Panc1 (cell line): ENCODE results near the gene ENO4. TPM values are rescaled to one million over a fixed set of nuclear protein-coding genes. Genes with fewer than 3 reads are reported as not detected.

Experiments
- ATAC-seq: fragments of 200-7000 bp; cut with Tn5 transposase; 2 replicates; pipeline ENCODE4 v1.9.1; 2020; ENCODE audit warnings: mild to moderate bottlenecking, moderate library complexity
- BruUV-seq: library from RNA; stranded (reverse); fragments of 400-500 nt; replicated peaks from 2 replicates; lab custom pipeline; 2021; lab: Mats Ljungman, UMichigan
- CTCF ChIA-PET: fragments of 300-600 bp; sonication (Branson Sonifier 250); formaldehyde crosslinking; loops from one replicate; lab custom pipeline; 2022; ENCODE audit warnings: antibody characterized with exemption; lab: Charles Lee
- POLR2A ChIA-PET: fragments of 300-600 bp; sonication (Branson Sonifier 250); formaldehyde crosslinking; loops from one replicate; lab custom pipeline; 2022; ENCODE audit warnings: antibody characterized with exemption; lab: Charles Lee
- DNase-seq: peaks from one replicate; pipeline ENCODE4 v3.0.0-alpha.2; 2010; ENCODE audit warnings: low read depth, low spot score
- H3K27ac ChIP-seq: 2 replicates; pipeline ENCODE4 v1.5.1; 2011; ENCODE audit warnings: mild to moderate bottlenecking, low read length, inconsistent platforms
- H3K27me3 ChIP-seq: fragments of 200-500 bp; sonication (Bioruptor generic); 2 replicates; pipeline ENCODE4 v1.6.0; 2014; ENCODE audit warnings: low read length, inconsistent platforms; ENCODE audit not compliant: control insufficient read depth, insufficient read depth
- H3K36me3 ChIP-seq: fragments of 200-500 bp; sonication (Bioruptor generic); 2 replicates; pipeline ENCODE4 v1.5.1; 2014; ENCODE audit warnings: inconsistent platforms, mild to moderate bottlenecking, low read length, moderate library complexity; ENCODE audit not compliant: control insufficient read depth, insufficient read depth
- H3K4me1 ChIP-seq: 2 replicates; pipeline ENCODE4 v1.5.1; 2011; ENCODE audit warnings: inconsistent platforms, mild to moderate bottlenecking, low read length, moderate library complexity; ENCODE audit not compliant: control insufficient read depth, insufficient read depth
- H3K4me3 ChIP-seq, 2 experiments: 2 replicates each; pipeline ENCODE4 v1.5.1; 2011 to 2012; ENCODE audit warnings: low read depth in 2 of 2, low read length in 2 of 2, mild to moderate bottlenecking in 2 of 2, inconsistent platforms in 1 of 2, moderate library complexity in 1 of 2
- H3K9me3 ChIP-seq: fragments of 200-500 bp; sonication (Bioruptor generic); 2 replicates; pipeline ENCODE4 v1.5.1; 2014; ENCODE audit warnings: low read depth, mild to moderate bottlenecking, inconsistent platforms, low read length, moderate library complexity; ENCODE audit not compliant: control insufficient read depth, insufficient read depth
- CTCF ChIP-seq: fragments of 450-650 bp; IDR thresholded peaks from 2 replicates; pipeline ENCODE4 v1.5.1; 2017; ENCODE audit warnings: mild to moderate bottlenecking
- POLR2AphosphoS5 ChIP-seq: IDR thresholded peaks from 2 replicates; pipeline ENCODE4 v1.6.1; 2012; ENCODE audit warnings: mild to moderate bottlenecking, low read depth, low read length, moderate library complexity
- REST ChIP-seq, 2 experiments: IDR thresholded peaks; 2 replicates each; pipeline ENCODE4 v1.6.1; 2011 to 2012; ENCODE audit warnings: low read depth in 2 of 2, control low read depth in 1 of 2, low read length in 1 of 2, mild to moderate bottlenecking in 1 of 2, moderate library complexity in 1 of 2; ENCODE audit not compliant: insufficient read depth in 1 of 2
- SIN3A ChIP-seq: IDR thresholded peaks from 2 replicates; pipeline ENCODE4 v1.6.1; 2012; ENCODE audit warnings: low read depth, mild to moderate bottlenecking, low read length, moderate library complexity, borderline replicate concordance; ENCODE audit not compliant: insufficient read depth
- TCF7L2 ChIP-seq: IDR thresholded peaks from 2 replicates; pipeline ENCODE4 v1.6.1; 2011; ENCODE audit warnings: mild to moderate bottlenecking, low read depth, low read length, inconsistent platforms
- in situ Hi-C: cut with HindIII; loops from 2 replicates; pipeline ENCODE4 v1.10.0; 2016; ENCODE audit warnings: low sequenced_read_pairs, low pct_unique_long_range_greater_than_20kb
- intact Hi-C: fragments of 100-400 bp; cut with micrococcal nuclease; formaldehyde crosslinking; loops from one replicate; pipeline ENCODE4 v1.10.0; 2022; ENCODE audit not compliant: unreplicated experiment
- total RNA-seq: library from RNA; stranded (reverse); gene quantifications from one replicate; pipeline ENCODE4 v1.2.1, GENCODE V29; 2021; ENCODE audit not compliant: unreplicated experiment

Gene ENO4
- total RNA-seq, 1 experiment from 2014 or later = 0.15 TPM

DNA sequence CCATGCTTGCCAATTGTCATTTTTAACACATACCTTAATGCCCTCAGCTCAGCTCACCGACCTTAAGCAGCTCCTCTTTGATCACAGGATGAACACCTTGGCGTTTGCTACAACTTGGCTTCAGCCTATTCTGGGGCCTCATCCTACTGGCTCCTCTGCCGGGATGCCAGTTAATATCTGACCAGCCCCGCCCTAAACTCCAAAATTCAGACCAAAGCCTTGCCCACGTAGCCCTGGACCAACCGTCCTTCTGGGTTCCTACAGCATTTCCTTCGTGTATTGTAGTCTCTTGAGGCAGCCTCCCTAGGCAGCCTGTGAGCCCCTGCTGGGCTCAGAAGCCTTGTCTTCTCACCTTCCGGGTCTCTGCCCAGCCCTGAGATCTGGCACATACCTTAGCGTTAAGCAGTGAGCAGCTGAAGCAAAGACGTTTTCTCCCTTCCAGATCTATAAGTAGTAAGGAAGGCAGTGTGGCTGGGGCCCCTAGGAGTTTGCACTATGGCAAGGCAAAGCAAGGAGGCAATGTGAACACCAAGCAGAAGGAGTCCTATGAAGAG, 836 bp downstream of the ENO4 start:
- Histone ChIP-seq H3K27me3 (no peaks in the 10 kb centered on the region), H3K4me1 (peaks cover 9% of the 10 kb centered on the region), H3K9me3 (no peaks in the 10 kb centered on the region), H3K36me3 (peaks cover 5% of the 10 kb centered on the region; the same call in 1 of the 2 replicates), H3K27ac (peak overlapping the region; percentile 93), H3K4me3 (peak overlapping the region; percentile 79 to 84)
- CTCF ChIA-PET = no interaction called here
- ATAC-seq (no peak; the same call in 1 of the 2 replicates), DNase-seq (no peak)
- POLR2A ChIA-PET = interaction anchor here (0.6 to 1.4 kb wide), 3 partner anchors 10 to 44 kb away, joined by 3 to 7 read pairs (median 6); no protein-coding TSS in a partner anchor
- in situ Hi-C loops (no loop called here), intact Hi-C loops (no loop called here)
- BruUV-seq = no TSS peak
- no peak for TF ChIP-seq POLR2AphosphoS5
- no peak for TF ChIP-seq TCF7L2
- no peak for TF ChIP-seq REST (IDR thresholded peaks at IDR 0.05; ENCODE audit: insufficient read depth in 1 of 2, low read depth in 2 of 2, low read length in 1 of 2)
- TF ChIP-seq SIN3A = no peak
- no peak for TF ChIP-seq CTCF

DNA sequence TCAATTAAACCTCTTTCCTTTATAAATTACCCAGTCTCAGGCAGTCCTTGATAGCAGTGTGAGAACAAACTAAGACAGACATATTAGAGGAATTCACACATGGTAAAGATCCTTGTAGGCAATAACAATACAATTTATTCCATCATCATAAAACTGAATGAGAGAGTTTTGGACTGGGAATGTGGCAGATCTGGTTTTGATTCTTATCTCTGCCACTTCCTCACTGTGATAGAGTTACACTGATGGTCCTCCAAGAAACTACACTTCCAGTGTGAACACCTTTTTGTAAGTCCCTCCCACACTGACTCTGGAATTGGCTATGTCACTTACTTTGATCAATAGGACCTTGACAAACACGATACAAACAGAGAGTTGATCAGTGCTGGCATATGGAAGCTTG, 2.9 kb downstream of the ENO4 start:
- ATAC-seq = no peak
- no TSS peak for BruUV-seq
- intact Hi-C loops = no loop called here
- POLR2A ChIA-PET = no interaction called here
- in situ Hi-C loops = no loop called here
- no peak for DNase-seq
- Histone ChIP-seq H3K27me3 (no peaks in the 10 kb centered on the region), H3K9me3 (no peaks in the 10 kb centered on the region), H3K27ac (no peak overlapping the region), H3K4me1 (peaks cover 9% of the 10 kb centered on the region), H3K4me3 (no peak overlapping the region), H3K36me3 (peaks cover 5% of the 10 kb centered on the region; the same call in 1 of the 2 replicates)
- TF ChIP-seq SIN3A (no peak), CTCF (no peak), REST (IDR thresholded peaks at IDR 0.05; ENCODE audit: insufficient read depth in 1 of 2, low read depth in 2 of 2, low read length in 1 of 2) (no peak), POLR2AphosphoS5 (no peak), TCF7L2 (no peak)
- CTCF ChIA-PET = no interaction called here
